H1 (cell line): ENCODE data around the gene ARHGEF4.

Experiments used
- ATF2 ChIP-seq: IDR thresholded peaks from 2 replicates; pipeline ENCODE4 v1.6.1; 2012; ENCODE audit warnings: low read length, inconsistent platforms
- CEBPB ChIP-seq: IDR thresholded peaks from 2 replicates; pipeline ENCODE4 v1.6.1; 2012; ENCODE audit warnings: low read depth, low read length
- FOSL1 ChIP-seq: IDR thresholded peaks from 2 replicates; pipeline ENCODE4 v1.6.1; 2011; ENCODE audit warnings: mild to moderate bottlenecking, low read depth, low read length, moderate library complexity; ENCODE audit not compliant: insufficient read depth
- GTF2F1 ChIP-seq: IDR thresholded peaks from 2 replicates; pipeline ENCODE4 v1.6.1; 2012; ENCODE audit warnings: low read depth, low read length, improper control_type of control experiment, borderline replicate concordance
- MAX ChIP-seq: IDR thresholded peaks from 2 replicates; pipeline ENCODE4 v1.6.1; 2012; ENCODE audit warnings: inconsistent platforms
- NANOG ChIP-seq: IDR thresholded peaks from 2 replicates; pipeline ENCODE4 v1.6.1; 2011; ENCODE audit warnings: low read length, low read depth, mild to moderate bottlenecking, inconsistent platforms; ENCODE audit not compliant: insufficient read depth, poor library complexity, severe bottlenecking
- NRF1 ChIP-seq: IDR thresholded peaks from 2 replicates; pipeline ENCODE4 v1.6.1; 2011; ENCODE audit warnings: mild to moderate bottlenecking, low read depth, low read length, improper control_type of control experiment
- SIN3A ChIP-seq, 2 experiments: IDR thresholded peaks in 1 of 2; conservative IDR thresholded peaks in 1 of 2; 2 replicates each; pipeline ENCODE4 v1.6.1; 2011 to 2012; ENCODE audit warnings: low read length in 2 of 2, improper control_type of control experiment in 1 of 2, low read depth in 1 of 2, mild to moderate bottlenecking in 1 of 2
- SIX5 ChIP-seq: IDR thresholded peaks from 2 replicates; pipeline ENCODE4 v1.6.1; 2011; ENCODE audit warnings: mild to moderate bottlenecking, low read depth, low read length
- SUZ12 ChIP-seq: fragments of 200-600 bp; sonication (generic); IDR thresholded peaks from 2 replicates; pipeline ENCODE4 v1.6.1; 2012; ENCODE audit warnings: mild to moderate bottlenecking, inconsistent platforms, low read length, moderate library complexity, mixed read lengths
- TEAD4 ChIP-seq: IDR thresholded peaks from 2 replicates; pipeline ENCODE4 v1.6.1; 2012; ENCODE audit warnings: low read depth, low read length, inconsistent platforms, mixed read lengths
- ZNF274 ChIP-seq: IDR thresholded peaks from 2 replicates; pipeline ENCODE4 v1.7.0; 2012; ENCODE audit warnings: low read length, borderline replicate concordance; ENCODE audit errors: extremely low read depth
- TF ChIP-seq, protein P1 (sequence below), 3 experiments: IDR thresholded peaks; 1 replicate in 2 of 3; 2 replicates in 1 of 3; pipeline versions ENCODE4 v1.5.1 to v1.6.1; 2011; ENCODE audit warnings: low read length in 3 of 3, mild to moderate bottlenecking in 3 of 3, inconsistent platforms in 2 of 3, low read depth in 1 of 3, moderate library complexity in 1 of 3; ENCODE audit not compliant: insufficient read depth in 1 of 3; ENCODE audit errors: control extremely low read depth in 1 of 3
- TF ChIP-seq, protein P2 (sequence below): IDR thresholded peaks from 2 replicates; pipeline ENCODE4 v1.6.1; 2011; ENCODE audit warnings: low read depth, mild to moderate bottlenecking, low read length; ENCODE audit not compliant: insufficient read depth

DNA sequence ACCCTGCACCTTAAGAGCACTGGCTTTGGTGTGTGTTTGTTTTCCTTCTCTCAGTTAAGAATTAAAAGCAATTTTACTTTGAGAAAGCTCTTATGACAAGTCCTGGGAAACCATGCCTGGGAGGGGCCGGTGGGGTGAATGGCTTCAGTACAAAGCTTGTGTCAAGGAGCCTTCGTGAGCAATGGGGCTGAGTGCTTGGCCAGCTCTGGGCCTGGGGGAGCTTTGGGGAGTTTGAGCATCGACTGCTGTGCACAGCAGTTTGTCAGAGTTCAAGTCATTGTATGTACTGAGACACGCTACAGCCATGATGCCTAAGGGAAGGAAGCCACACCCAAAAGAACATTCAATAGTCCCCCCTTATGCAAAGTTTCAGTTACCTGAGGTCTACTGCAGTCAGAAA is 75.8 kb downstream of the ARHGEF4 start:
- TF ChIP-seq NRF1 = no peak
- TF ChIP-seq, protein P1, sequence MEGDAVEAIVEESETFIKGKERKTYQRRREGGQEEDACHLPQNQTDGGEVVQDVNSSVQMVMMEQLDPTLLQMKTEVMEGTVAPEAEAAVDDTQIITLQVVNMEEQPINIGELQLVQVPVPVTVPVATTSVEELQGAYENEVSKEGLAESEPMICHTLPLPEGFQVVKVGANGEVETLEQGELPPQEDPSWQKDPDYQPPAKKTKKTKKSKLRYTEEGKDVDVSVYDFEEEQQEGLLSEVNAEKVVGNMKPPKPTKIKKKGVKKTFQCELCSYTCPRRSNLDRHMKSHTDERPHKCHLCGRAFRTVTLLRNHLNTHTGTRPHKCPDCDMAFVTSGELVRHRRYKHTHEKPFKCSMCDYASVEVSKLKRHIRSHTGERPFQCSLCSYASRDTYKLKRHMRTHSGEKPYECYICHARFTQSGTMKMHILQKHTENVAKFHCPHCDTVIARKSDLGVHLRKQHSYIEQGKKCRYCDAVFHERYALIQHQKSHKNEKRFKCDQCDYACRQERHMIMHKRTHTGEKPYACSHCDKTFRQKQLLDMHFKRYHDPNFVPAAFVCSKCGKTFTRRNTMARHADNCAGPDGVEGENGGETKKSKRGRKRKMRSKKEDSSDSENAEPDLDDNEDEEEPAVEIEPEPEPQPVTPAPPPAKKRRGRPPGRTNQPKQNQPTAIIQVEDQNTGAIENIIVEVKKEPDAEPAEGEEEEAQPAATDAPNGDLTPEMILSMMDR (IDR thresholded peaks at IDR 0.05; ENCODE audit: control extremely low read depth in 1 of 3, insufficient read depth in 1 of 3, low read depth in 1 of 3, low read length in 3 of 3) = no peak
- TF ChIP-seq ZNF274 = no peak
- TF ChIP-seq GTF2F1 = no peak
- TF ChIP-seq MAX = no peak
- no peak for TF ChIP-seq NANOG
- TF ChIP-seq, protein P2, sequence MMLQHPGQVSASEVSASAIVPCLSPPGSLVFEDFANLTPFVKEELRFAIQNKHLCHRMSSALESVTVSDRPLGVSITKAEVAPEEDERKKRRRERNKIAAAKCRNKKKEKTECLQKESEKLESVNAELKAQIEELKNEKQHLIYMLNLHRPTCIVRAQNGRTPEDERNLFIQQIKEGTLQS = no peak
- TF ChIP-seq TEAD4 = no peak
- TF ChIP-seq SIN3A (conservative IDR thresholded peaks at IDR 0.05 in 1 of 2, IDR thresholded peaks at IDR 0.05 in 1 of 2; ENCODE audit: low read depth in 1 of 2, low read length in 2 of 2) = no peak
- no peak for TF ChIP-seq ATF2
- no peak for TF ChIP-seq SIX5
- no peak for TF ChIP-seq CEBPB
- TF ChIP-seq FOSL1 = no peak
- TF ChIP-seq SUZ12 = no peak
